Activated naive CD8-positive, alpha-beta T cell treated with anti-CD3 and anti-CD28 coated beads for 36 hours (primary cell): ENCODE measurements around the gene BLCAP. TPM values are rescaled to one million over a fixed set of nuclear protein-coding genes. Genes with fewer than 3 reads are reported as not detected.
"Not testable (repeated sequence)": the region's sequence is repeated elsewhere in the genome, so short reads cannot be mapped to it uniquely, and the experiment has no call there.

Experiments used
- DNase-seq: peaks from one replicate; pipeline ENCODE4 v3.0.0; 2021
- H3K27ac Mint-ChIP-seq: one replicate; pipeline ENCODE4 v1.8.0; 2022; ENCODE audit warnings: mild to moderate bottlenecking, moderate library complexity, mixed read lengths
- H3K27me3 Mint-ChIP-seq: one replicate; pipeline ENCODE4 v1.8.0; 2022; ENCODE audit warnings: mild to moderate bottlenecking, mixed read lengths
- H3K36me3 Mint-ChIP-seq: one replicate; pipeline ENCODE4 v1.8.0; 2021; ENCODE audit warnings: mild to moderate bottlenecking, mixed read lengths
- H3K4me1 Mint-ChIP-seq: one replicate; pipeline ENCODE4 v1.8.0; 2021; ENCODE audit warnings: mixed read lengths
- H3K4me3 Mint-ChIP-seq: one replicate; pipeline ENCODE4 v1.8.0; 2022; ENCODE audit warnings: mild to moderate bottlenecking, moderate library complexity, mixed read lengths
- H3K9me3 Mint-ChIP-seq: one replicate; pipeline ENCODE4 v1.8.0; 2022; ENCODE audit warnings: mixed read lengths
- total RNA-seq, 2 experiments: library from RNA; stranded (reverse); gene quantifications; one replicate each; pipeline ENCODE4 v1.2.3, GENCODE V29; 2021

BLCAP gene, protein sequence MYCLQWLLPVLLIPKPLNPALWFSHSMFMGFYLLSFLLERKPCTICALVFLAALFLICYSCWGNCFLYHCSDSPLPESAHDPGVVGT
- total RNA-seq: 10 to 100 TPM; 29.4 to 30.9 TPM

DNA sequence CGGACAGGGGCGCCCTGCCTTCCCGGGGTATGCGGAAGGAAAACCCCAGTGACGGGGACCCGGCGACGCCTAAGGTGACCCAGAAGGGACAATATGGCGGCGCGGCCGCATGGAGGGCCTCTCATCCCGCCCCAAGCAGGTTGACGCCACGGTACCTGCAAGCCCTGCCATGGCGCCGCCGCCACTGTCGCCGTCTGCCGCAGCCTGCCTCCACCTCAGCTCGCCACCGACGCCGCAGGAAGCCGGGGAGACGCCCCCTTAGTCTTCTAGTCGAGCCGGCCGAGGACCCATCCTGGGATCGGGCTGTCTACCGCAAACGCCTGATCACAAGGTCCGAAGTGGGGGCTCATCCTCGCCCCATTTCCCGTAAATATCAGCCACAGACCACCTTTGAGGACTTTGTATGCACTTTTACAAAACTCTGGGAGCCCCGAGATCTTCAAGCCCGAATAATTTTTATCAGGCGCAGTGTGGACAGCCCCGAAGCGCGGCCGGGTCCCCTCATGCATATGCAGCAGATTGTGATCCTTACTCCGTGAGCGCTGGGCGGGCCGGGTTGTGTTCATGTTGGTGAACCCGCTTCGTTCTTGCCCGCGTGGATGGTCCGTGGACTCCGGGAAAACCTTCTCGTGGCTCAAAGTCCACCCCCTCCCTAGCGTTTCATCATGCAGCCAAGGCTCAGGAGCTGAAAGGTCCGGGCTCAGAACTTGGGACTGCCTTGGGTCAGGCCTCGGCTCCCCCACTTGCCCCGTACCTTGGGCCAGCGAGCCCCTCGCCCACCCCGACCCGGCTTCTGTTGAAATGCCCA is at the start of gene BLCAP:
Gene BLCAP (minus strand): TSS at position 239 of the 808 bp plus-strand sequence. CDS start 8,702 bp downstream, outside the sequence.
- DNase-seq: peak; percentile 90
- peaks cover 40% of the 10 kb centered on the region for H3K4me1 Mint-ChIP-seq
- peaks cover 6% of the 10 kb centered on the region for H3K36me3 Mint-ChIP-seq
- no peaks in the 10 kb centered on the region for H3K27me3 Mint-ChIP-seq
- peak within 1 kb of the TSS; percentile 98 for H3K27ac Mint-ChIP-seq
- H3K9me3 Mint-ChIP-seq: no peaks in the 10 kb centered on the region
- peak within 1 kb of the TSS; percentile 92 for H3K4me3 Mint-ChIP-seq

DNA sequence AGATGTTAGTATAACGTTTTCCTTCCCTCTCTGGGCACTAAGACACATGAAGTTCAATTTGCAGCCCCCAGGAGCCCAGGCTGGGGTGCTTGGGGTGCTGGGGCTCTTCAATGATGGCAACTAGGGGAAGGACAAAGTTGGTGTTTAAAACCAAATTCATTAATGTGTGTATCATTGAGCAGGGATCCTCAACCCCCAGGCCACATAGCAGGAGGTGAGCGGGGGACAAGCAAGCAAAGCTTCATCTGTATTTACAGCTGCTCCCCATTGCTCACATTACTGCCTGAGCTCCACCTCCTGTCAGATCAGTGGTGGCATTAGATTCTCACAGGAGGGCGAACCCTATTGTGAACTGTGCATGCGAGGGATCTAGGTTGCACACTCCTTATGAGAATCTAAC is 49.8 kb upstream of the BLCAP start:
- not testable (repeated sequence) for H3K9me3 Mint-ChIP-seq, H3K27ac Mint-ChIP-seq, H3K4me3 Mint-ChIP-seq, DNase-seq, H3K36me3 Mint-ChIP-seq, H3K4me1 Mint-ChIP-seq
- H3K27me3 Mint-ChIP-seq: peaks cover 44% of the 10 kb centered on the region

DNA sequence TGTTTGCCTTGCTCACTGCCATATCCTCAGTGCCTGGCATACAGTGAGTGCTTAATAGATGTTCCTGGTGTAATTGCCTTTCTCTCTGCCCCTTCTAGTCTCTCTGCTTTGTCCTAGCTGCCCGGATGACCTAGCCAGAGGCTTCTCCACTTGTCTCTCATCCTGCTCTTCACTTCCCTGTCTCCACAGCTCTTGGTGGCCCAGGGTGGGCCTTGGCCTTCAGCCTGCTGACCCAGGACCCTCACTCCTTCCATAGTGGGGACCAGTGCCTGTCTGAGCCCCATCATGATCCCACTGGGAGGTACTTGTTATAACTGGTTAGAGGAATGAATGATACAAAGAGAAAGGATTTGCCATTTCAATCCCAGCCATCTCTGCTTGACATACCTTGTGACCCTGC is 49.2 kb upstream of the BLCAP start:
- no peak for DNase-seq
- Mint-ChIP-seq H3K27ac (no peak overlapping the region), H3K36me3 (no peaks in the 10 kb centered on the region), H3K4me3 (no peak overlapping the region), H3K9me3 (no peaks in the 10 kb centered on the region), H3K4me1 (no peaks in the 10 kb centered on the region), H3K27me3 (peaks cover 43% of the 10 kb centered on the region)

DNA sequence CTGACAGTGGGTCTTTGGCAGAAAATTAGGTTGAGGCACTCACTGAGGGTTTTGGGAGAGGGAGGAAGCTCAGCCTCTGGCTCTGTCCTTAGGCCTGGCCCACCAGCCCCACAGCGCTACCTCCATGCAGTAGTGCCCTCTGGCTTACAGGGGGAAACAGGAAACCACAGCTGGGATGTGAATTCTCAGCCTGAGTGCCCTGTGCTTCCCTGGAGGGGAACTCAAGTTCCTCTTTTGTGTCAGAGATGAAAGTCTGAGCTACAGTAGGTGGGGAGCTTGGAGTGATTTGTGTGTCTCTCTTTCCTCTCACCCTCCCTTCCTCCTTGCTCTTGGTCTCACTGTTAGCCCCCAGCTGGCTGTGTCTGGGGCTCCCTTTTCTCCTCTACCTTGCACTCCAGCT is 48.2 kb upstream of the BLCAP start:
- no peaks in the 10 kb centered on the region for H3K36me3 Mint-ChIP-seq
- no peak for DNase-seq
- no peaks in the 10 kb centered on the region for H3K4me1 Mint-ChIP-seq
- H3K9me3 Mint-ChIP-seq: no peaks in the 10 kb centered on the region
- H3K4me3 Mint-ChIP-seq: no peak overlapping the region
- H3K27me3 Mint-ChIP-seq: peaks cover 44% of the 10 kb centered on the region
- no peak overlapping the region for H3K27ac Mint-ChIP-seq

DNA sequence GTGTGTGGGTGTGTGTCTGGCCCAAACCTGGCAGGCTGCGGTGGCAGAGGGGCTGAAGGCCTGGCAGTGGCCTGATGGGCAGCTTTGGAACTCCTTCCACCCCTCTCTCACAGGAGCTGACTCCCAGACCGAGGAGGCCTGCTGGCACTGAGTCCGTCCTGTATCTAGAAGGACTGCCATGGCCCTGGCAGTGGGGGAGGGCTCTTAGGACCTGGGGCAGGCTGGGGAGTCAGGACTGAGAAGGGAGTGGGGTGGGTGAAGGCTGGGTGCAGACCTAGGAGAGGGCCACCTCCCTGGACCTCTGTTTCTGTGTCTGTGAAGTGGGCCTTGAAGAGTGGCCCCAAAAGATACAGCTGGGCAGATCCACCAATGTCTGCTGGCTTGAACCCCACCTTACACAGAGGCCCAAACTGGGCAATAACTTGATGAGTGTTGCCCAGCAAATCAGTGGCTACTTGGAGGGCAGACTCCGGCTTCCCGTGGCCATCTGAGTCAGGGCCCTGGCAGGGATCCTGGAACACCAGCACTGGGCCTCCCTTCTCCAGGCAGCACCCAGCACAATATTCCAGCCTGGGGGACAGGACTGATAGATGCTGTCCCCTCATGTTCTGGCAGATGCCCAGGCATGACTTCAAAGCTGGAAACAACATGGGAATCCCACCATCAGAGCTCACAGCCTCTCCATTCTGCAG is 46.7 kb upstream of the BLCAP start:
- Mint-ChIP-seq H3K9me3 (no peaks in the 10 kb centered on the region), H3K27ac (no peak overlapping the region), H3K4me3 (no peak overlapping the region), H3K36me3 (no peaks in the 10 kb centered on the region), H3K27me3 (peaks cover 41% of the 10 kb centered on the region), H3K4me1 (no peaks in the 10 kb centered on the region)
- no peak for DNase-seq

DNA sequence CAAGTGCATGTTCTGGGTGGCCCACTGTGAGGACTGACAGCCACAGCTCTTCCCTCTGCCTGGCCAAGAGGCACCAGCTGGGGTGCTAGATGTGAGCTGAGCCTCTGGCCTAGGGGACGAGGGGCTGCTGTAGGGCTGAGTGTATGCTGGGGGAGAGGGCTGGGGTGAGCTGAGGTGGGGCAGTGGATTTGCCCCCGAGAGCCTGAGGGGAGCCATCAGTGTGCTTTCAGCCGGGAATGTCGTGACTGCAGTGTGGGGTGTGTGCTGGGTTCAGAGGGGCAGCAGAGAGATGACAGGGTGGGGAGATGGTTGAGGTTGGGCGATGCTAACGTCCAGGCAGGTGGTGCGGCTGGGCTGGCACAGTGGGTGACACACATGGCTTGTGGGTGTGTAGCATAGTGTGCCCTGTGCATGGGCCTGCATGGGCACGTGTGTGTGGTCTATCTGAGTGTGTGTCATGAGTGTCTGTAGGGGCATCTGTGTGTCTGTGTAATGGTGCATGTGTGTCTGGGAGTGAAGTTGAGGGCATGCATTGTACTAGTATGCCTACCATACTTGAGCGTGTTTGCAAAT is 46.0 kb upstream of the BLCAP start:
- no peak overlapping the region for H3K27ac Mint-ChIP-seq
- H3K27me3 Mint-ChIP-seq: peaks cover 47% of the 10 kb centered on the region
- no peak overlapping the region for H3K4me3 Mint-ChIP-seq

DNA sequence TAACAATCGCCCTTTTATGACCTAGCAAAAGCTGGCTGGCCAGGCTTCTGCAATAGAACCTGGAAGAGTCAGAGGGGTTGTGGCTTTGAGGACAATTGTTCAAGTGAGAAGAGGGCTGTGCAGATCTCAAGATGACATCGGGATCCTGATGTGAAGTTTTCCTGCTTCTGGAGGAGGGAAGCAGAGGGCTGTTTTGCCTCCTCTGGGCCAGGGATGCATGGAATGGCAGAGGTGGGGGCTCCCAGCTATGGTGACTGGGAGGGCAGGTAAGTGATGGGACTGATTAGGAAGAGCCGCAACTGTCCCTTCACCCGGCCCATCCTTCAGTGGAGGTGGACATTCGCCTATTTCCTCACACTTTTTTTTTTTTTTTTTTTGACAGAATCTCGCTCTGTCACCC is 43.4 kb upstream of the BLCAP start:
- Mint-ChIP-seq H3K4me3 (no peak overlapping the region), H3K36me3 (no peaks in the 10 kb centered on the region), H3K9me3 (no peaks in the 10 kb centered on the region), H3K27ac (no peak overlapping the region), H3K4me1 (no peaks in the 10 kb centered on the region), H3K27me3 (peaks cover 53% of the 10 kb centered on the region)
- no peak for DNase-seq

More for the DNA sequence above, 46.0 kb upstream of the BLCAP start:
- no peaks in the 10 kb centered on the region for H3K36me3 Mint-ChIP-seq
- DNase-seq: no peak
- no peaks in the 10 kb centered on the region for H3K9me3 Mint-ChIP-seq
- H3K4me1 Mint-ChIP-seq: no peaks in the 10 kb centered on the region

DNA sequence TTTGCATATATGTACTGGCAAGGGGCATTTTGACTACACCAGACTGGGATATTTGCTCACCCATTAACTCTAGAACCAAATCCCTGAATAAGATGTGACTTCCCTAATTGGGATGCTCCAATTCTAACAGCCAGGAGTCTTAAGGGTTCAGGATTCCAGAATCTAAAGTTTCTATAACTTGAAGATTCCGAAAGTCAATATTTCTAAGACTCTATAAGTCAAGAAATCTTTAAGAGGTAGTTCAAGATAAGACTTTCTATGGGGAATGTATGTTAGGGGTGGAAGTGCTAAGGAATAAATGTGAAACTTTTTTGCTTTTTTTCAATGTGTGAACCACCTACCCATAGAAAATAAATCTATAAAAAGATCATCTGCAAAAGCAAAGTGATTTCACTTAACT is 42.7 kb upstream of the BLCAP start:
- H3K4me3 Mint-ChIP-seq: no peak overlapping the region
- no peaks in the 10 kb centered on the region for H3K4me1 Mint-ChIP-seq
- H3K9me3 Mint-ChIP-seq: no peaks in the 10 kb centered on the region
- no peak overlapping the region for H3K27ac Mint-ChIP-seq
- H3K27me3 Mint-ChIP-seq: peaks cover 57% of the 10 kb centered on the region
- DNase-seq: no peak
- no peaks in the 10 kb centered on the region for H3K36me3 Mint-ChIP-seq

DNA sequence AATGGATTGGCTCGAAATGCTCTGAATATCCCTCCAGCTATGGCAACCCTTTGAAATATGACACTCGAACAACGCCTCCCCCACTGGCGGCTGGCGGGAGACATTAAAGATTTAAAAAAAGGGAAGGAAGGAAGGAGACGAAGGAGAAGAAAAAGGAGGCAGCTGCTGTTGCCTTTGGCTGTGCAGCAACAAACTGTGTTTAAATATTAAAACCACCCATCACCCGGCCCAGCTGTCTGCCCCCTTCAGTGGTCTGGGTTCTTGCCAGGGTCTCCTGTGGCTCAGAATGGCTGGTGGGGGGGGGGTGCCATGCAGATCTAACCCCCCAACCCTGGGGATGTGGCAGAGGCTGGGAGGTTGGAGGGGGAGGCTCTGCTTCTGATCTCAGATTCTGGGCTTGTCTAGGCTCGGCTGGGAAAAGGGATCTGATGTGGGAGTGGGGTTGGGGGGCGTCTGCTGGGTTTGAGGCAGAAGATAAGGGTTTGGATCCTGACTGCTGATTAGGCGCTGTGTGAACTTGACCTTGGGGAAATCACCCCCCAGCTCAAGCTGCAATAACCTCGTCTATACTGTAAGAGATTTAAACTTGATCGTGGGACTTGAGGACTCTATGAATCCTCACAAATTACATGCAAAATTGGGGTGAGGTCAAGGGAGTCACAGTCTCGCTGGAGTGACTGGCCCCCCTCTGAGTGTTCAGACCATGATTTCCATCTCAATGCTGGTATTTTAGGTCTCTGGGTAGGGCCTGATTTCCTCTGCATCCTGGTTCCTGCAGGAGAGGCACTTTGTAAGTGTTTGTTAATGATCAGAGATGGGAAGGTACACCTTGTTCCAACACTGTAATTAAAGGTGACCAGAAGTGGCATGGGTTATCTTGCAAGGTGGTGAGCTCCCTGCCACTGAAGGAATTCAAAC is 40.3 kb upstream of the BLCAP start:
- Mint-ChIP-seq H3K9me3 (no peaks in the 10 kb centered on the region), H3K27ac (no peak overlapping the region), H3K36me3 (no peaks in the 10 kb centered on the region), H3K27me3 (peaks cover 65% of the 10 kb centered on the region), H3K4me1 (no peaks in the 10 kb centered on the region), H3K4me3 (no peak overlapping the region)
- no peak for DNase-seq

DNA sequence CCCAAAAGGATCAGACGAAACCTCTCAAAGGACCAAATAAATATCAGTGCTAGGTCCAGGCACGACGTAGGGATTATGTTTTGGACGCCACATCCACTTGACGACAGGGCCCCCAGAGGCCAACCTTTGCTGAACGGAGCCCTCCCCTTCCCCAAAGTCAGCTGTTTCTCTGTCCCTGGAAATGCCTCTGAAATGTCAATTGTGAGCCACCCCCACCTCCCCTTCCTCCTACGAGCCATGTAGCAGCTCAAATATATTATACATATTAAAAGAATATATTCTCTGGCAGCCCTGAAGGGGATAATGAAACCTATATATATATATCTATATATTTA is 39.6 kb upstream of the BLCAP start:
- Mint-ChIP-seq H3K27ac (no peak overlapping the region), H3K4me3 (no peak overlapping the region), H3K27me3 (peaks cover 63% of the 10 kb centered on the region), H3K9me3 (no peaks in the 10 kb centered on the region), H3K36me3 (no peaks in the 10 kb centered on the region), H3K4me1 (no peaks in the 10 kb centered on the region)
- no peak for DNase-seq

DNA sequence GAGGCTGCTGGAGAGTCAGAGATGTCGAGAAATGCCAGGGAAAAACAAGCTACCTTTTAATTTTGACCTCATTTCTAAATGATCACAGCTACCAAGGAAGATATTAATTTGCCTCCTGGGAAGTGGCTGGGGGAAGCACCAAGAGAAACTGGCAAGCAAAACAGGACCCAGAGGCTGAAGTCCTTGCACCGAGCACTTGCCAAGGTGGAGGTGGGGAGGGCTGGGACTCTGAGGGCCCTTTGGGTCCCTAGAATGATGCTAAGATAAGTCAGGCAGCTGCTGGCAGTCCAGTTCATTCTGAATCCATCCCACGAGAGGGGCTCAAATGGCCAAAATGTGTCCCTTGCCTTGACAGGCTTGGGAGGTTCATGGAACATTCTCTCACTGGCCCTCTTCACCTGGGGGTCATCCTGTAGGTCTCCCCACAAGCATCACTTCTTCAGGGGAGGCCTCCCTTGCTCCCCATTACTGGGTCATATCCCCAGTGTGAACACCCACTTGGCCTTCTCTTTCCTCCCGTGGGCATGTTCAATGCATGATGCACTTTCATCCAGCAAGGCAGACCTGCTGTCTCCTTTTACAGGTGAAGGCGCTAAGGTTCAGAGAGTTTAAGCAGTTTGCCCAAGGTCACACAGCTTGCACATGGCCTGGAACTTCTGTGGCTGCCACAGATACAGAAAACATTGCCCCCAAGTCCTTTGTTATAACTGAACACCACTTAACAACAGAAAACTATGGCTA is 39.1 kb upstream of the BLCAP start:
- H3K4me1 Mint-ChIP-seq: no peaks in the 10 kb centered on the region
- H3K27ac Mint-ChIP-seq: no peak overlapping the region
- H3K4me3 Mint-ChIP-seq: no peak overlapping the region
- DNase-seq: no peak
- no peaks in the 10 kb centered on the region for H3K36me3 Mint-ChIP-seq
- H3K9me3 Mint-ChIP-seq: no peaks in the 10 kb centered on the region
- H3K27me3 Mint-ChIP-seq: peaks cover 68% of the 10 kb centered on the region

DNA sequence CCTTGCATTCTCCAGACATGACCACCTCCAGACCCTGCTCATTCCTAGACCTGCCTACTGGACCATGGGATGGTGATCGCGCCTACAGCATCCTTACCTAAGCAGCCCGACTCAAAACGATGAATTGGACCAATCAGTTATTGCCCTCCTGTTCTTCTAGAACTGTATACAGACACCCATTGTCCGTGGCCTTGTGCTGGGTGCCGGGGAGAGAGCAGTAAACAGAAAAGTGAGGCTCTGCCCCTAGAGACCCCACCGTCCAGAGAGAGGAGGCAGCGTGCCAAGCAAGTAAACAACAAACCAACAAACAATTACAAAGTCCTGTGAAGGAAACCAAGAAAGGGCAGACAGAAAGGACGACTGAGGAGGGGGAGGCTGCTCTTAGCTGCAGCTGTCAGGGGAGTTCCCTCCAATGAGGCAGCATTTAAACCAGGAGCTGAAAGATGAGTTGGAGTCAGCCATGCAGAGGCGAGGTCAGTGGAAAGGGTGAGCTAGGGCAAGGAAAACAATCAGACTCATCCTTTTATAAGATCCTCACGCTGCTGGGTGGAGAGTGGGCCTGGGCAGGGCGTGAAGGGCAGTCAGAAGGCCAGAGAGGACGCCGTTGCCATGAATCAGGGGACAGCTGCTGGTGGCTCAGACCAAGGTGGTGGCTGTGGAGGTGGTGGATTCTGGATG is 37.6 kb upstream of the BLCAP start:
- Mint-ChIP-seq H3K9me3 (no peaks in the 10 kb centered on the region), H3K4me3 (no peak overlapping the region), H3K27me3 (peaks cover 65% of the 10 kb centered on the region), H3K27ac (no peak overlapping the region), H3K4me1 (no peaks in the 10 kb centered on the region), H3K36me3 (no peaks in the 10 kb centered on the region)
- no peak for DNase-seq

DNA sequence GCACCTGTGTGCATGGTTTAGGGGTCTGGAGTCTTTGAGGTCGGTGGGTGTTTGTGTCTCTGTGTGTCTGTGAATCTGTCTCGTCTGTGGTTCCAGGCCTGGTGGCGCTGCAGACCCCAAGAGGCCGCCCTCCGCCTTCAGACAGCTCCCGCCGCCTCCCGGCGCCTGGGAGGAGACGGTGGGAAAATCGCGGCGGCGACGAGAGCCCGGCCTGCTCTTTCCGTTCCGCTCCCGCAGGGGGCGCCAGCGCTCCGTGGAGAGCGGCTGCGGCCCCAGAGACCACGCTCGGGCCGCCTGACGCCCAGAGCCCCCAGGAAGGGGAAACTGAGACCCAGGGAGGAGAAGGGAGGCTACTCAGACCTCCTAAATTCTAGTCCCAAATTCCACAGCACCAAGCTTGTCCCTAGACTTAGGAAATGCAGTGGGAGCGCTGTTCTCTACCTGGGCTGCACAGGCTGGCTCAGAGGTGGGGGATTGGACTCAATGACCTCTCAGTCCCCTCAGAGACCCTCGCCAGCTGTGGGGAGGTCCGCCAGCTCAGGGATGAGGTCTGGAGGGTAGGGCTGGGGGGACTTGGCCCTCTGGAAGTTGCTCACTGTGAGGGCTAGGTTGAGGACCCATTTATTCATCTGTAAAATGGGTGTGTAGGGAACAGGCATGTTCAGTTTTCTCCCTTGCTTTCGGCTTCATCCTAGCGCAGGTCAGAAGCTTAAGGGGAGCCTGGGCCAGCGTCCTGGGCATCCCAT is 36.9 kb upstream of the BLCAP start:
- no peak overlapping the region for H3K4me3 Mint-ChIP-seq
- H3K27ac Mint-ChIP-seq: no peak overlapping the region
- H3K4me1 Mint-ChIP-seq: no peaks in the 10 kb centered on the region
- H3K27me3 Mint-ChIP-seq: peaks cover 60% of the 10 kb centered on the region
- DNase-seq: peak; percentile 50
- H3K9me3 Mint-ChIP-seq: no peaks in the 10 kb centered on the region
- no peaks in the 10 kb centered on the region for H3K36me3 Mint-ChIP-seq
